Stimulated activated CD4-positive, alpha-beta T cell treated with anti-CD3 and anti-CD28 coated beads, Interleukin-4, amount 100 ng/mL, for 48 hours (primary cell): ENCODE results near the gene CEBPA.
"Not testable (repeated sequence)": the region's sequence is repeated elsewhere in the genome, so short reads cannot be mapped to it uniquely, and the experiment has no call there.

ENCODE experiments used
- DNase-seq, 2 donors: peaks; one replicate each; pipeline ENCODE4 v3.0.0-alpha.2; 2020; ENCODE audit warnings: low read depth in 2 of 2

Gene CEBPA

DNA sequence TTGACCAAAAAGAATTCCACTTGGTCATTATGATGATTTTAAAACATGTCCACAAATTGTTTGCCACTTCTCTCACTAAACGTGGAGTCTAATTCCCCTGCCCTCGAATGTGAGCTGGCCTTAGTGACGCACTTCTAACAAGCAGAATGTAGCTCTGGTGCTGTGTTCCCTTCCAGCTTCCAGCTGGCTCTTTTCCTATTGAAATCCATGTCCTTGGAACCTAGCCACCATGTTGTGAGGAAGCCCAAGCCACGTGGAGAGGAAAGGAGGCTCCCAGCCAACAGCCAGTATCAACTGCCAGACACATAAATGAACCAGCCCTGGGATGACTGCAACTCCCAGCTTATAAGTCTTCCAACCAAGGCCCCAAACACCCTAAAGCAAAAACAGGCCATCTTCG, 23.6 kb upstream of the CEBPA start:
- DNase-seq, result no peak

DNA sequence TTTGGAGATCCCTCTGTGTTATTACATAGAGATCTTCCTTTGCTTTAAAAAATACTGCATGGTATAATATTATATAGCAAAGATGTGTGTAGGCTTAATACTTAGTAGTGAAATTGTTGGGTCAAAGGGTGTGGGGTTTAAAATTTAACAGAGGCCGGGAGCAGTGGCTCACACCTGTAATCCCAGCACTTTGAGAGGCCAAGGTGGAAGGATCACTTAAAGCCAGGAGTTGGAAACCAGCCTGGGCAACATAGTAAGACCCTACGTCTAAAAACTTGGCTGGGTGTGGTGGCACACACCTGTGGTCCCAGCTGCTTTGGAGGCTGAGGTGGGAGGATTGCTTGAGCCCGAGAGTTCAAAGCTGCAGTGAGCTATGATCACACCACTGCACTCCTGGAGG, 22.3 kb upstream of the CEBPA start:
- DNase-seq, result no peak

DNA sequence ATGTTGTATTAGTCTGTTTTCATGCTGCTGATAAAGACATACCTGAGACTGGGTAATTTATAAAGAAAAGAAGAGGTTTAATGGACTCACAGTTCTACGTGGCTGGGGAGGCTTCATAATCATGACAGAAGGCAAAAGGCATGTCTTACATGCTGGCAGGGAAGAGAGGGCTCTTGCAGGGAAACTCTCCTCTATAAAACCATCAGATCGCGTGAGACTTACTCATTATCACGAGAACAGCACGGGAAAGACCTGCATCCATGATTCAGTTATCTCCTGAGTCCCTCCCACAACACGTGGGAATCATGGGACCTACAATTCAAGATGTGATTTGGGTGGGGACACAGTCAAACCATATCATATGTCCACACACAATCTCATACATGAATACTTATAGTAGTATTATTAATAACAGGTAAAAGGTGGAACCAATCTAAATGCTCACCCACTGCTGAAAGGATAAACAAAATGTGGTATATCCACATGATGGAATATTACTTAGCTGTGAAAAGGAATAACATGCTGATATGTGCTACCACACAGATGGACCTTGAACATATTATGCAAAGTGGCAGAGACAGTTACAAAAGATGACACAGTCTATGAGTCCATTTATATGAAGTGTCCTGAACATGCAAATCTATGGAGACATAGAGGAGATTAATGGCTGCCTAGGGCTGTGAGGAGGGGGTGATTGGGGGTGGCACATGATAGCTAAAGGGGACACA, 20.9 kb upstream of the CEBPA start:
- DNase-seq, result no peak

DNA sequence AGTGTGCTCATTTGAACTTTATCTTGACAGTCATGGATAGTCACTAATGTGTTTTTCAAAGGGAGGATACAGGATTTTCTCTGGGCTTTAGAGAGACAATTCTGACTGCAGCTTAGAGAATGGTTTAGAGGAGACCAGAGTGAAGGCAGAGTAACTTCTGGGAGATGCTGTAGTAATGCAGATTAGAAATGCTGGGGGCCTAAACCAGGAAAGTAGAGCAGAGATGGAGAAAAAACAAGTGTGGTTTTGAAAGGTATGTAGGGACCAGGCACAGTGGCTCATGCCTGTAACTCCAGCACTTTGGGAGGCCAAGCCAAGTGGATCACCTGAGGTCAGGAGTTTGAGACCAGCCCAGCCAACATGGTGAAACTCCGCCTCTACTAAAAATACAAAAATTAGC, 18.3 kb upstream of the CEBPA start:
- no peak for DNase-seq

DNA sequence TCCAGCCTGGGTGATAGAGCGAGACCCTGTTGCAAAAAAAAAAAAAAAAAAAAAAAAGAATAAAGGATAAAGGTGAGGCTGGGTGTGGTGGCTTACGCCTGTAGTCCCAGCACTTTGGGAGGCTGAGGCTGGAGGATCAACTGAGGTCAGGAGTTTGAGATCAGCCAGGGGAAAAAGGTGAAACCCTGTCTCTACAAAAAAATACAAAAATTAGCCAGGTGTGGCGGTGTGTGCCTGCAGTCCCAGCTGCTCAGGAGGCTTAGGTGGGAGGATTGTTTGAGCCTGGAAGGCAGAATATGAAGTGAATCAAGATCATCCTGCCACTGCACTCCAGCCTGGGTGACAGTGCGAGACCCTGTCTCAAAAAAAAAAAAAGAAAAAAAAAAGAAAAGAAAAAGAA, 15.7 kb upstream of the CEBPA start:
- DNase-seq, result not testable (repeated sequence)

DNA sequence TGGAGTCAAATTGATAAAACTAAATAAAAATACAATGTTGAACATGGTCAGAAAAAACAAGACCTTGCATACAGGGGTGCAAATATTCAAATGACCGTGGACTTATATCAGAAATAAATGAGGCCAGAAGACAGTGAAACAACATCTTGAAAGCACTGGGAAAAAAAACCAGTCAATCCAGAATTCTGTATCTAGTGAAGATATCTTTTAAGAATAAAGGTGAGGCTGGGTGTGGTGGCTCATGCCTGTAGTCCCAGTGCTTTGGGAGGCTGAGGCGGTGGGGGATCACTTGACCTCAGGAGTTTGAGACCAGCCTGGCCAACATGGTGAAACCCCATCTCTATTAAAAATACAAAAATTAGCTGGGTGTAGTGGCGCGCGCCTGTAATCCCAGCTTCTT, 15.2 kb upstream of the CEBPA start:
- DNase-seq, result no peak

DNA sequence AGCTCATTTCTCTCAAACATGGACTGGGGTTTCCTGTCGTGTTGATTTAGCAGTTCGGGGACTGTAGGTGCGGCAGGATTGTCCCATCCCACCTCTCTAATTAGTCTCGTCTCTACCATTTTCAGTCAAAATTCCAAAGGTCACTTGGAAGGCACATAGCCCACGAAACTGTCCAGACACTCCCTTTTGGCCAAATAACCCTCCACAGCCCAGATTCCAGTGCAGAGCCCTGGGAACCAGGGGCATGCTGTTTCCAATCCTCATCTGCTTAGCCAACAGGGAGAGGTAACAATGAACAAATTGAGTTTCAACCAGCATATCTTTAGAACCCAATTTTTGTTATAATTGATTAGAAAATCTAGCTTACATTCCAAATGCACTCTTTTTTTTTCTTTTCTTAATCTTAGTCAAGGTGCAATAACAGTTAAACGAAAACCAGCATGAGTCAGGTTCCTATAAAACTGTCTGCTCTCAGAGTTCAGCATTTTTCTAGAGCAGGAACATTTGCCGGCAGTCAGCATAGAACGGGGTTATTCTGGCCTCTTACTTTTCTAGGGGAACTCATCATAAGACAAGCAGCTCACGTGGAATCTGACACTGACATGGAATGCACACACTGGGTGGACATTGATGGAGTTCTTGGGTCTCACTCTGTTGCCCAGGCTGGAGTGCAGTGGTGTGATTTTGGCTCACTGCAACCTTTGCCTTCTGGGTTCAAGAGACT, 14.4 kb upstream of the CEBPA start:
- DNase-seq, result no peak

DNA sequence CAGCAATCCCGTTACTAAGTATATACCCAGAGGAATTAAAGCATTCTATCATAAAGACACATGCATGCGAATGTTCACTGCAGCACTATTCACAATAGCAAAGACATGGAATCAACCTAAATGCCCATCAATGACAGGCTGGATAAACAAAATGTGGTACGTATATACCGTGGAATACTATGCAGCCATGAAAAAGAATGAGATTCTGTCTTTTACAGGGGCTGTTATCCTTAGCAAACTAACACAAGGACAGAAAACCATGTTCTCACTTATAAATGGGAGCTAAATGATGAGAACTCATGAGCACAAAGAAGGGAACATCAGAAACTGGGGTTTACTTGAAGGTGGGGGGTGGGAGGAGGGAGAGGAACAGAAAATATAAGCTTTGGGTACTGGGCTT, 10.5 kb upstream of the CEBPA start:
- not testable (repeated sequence) for DNase-seq

DNA sequence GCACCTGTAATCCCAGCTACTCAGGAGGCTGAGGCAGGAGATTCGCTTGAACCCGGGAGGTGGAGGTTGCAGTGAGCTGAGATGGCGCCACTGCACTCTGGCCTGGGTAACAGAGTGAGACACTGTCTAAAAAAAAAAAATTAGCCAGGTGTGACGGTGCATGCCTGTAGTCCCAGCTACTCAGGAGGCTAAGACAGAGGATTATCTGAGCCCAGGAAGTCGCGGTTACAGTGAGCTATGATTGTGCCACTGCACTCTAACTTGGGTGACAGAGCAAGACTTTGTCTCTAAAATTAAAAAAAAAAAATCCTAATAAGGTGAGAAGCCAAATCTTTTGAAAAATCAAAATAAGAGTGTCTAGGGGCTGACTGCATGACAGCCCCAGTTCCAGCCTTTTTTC, 9.7 kb upstream of the CEBPA start:
- DNase-seq, result no peak

DNA sequence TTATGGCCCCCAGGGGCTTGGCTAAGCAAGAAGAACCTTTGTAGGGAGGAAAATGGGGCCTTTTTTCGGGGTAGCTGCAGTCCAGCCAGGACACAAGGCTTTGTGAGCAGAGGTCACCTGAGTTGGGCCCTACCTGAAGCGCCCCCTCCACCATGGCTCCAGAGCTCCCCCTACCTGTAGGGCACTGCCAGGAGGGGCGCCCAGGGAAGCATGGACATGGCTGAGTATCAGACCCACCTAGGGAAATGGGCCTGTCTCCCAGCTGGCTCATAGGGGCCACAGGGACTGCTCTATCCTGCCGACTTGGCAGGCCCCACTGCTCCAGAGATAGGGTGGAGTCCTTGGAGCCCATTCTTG, 9.0 kb upstream of the CEBPA start:
- DNase-seq, result no peak

DNA sequence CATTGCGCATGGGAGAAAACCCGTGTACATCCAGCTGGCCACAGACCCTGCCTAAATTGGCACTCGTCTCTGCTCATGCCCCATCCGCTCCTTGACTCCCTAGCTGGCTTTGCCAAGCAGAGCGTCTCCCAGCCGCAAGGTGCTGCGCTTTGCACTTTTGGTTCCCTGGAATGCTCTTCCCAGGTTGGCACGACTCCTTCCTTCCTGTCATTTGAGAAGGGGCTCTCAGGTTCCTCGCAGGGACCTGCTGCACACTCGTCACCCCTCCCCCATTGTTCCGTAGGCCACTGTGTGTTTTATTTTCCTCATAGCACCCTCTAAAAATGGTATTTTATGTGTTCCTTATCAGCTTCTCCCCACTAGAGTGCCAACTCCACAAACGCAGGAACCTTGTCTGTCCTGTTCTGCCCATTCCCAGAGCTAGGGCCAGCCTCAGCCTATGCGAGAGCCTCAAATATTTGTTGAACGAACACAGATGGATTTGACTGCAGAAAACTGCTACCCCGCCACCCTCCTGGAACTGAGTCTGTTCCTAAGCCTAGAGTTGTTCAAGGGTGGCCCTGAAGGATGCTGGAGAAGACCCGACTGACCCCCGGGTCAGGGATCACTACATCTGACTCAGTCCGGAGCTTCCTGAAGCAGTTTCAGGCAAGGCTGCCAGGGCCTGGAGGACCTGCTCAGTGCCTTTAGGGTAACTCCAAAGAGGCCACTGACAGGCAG, 8.4 kb upstream of the CEBPA start:
- no peak for DNase-seq

DNA sequence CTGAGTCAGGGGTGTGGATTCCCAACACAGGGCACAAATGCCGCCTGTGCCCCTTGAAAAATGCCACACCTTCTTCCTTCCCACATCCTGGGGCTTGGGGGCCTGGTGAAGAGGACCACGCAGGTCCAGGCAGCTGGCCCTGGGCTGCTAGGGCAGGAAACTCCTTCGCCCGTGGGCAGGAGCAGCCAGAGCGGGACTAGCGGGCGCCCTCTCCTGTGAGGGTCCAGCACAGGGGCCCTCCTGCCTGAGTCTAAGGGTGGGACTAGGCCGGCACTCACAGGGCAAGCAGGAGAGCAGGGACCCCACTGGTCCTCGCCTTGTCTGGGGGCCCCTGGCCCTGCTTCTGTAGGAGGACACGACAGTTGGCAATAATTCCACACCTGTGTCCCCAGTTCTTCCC, 7.5 kb upstream of the CEBPA start:
- DNase-seq, result no peak

DNA sequence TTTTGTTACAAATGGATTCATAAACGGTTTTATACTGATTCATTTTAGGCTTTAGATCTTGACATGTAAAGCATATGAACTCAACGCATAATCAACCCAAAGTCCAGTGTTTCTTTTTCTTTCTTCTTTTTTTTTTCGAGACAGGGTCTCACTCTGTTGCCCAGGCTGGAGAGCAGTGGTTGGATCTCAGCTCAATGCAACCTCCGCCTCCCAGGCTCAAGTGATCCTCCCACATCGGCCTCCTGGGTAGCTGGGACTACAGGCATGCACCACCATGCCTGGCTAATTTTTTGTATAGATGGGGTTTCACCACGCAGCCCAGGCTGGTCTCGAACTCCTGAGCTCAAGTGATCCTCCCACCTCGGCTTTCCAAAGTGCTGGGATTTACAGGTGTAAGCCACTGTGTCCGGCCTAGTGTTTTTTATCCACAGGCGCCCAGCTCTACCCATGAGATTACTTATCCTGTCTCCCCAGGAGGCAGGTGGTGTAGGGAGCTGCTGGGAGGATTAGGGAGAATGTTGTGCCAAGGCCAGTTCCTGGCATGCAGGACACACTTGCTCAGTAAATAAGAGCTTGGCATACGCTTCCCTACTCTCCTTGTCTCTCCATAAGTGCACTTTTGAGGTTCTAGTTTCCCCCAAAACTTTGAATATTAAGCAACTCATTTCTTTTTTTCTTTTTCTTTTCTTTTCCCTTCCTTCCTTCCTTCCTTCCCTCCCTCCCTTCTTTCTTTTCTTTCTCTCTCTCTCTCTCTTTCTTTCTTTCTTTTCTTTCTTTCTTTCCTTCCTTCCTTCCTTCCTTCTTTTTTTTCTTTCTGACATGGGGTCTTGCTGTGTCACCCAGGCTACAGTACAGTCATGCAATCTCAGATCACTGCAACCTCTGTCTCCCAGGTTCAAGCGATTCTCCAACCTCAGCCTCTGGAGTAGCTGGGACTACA, 4.8 kb upstream of the CEBPA start:
- DNase-seq, result no peak

DNA sequence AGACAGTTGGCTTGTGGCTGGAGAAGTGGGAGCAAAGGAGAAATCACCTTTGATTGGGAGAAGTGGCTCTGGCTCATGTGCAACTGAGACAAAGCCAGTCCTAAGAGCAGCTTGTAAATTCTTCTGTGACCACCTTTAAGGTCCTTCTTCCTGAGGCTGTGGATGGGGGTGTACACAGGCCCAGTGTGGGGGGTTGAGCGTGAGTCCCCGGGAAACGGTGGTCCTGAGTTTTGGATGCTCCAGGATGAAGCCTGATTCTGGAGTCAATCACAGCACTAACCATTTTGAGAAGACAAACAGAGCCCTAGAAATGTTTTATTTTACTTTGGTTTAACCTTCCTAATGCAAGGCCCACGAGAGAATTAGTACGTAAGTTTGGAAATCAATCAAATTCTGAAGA, 3.9 kb upstream of the CEBPA start:
- no peak for DNase-seq

DNA sequence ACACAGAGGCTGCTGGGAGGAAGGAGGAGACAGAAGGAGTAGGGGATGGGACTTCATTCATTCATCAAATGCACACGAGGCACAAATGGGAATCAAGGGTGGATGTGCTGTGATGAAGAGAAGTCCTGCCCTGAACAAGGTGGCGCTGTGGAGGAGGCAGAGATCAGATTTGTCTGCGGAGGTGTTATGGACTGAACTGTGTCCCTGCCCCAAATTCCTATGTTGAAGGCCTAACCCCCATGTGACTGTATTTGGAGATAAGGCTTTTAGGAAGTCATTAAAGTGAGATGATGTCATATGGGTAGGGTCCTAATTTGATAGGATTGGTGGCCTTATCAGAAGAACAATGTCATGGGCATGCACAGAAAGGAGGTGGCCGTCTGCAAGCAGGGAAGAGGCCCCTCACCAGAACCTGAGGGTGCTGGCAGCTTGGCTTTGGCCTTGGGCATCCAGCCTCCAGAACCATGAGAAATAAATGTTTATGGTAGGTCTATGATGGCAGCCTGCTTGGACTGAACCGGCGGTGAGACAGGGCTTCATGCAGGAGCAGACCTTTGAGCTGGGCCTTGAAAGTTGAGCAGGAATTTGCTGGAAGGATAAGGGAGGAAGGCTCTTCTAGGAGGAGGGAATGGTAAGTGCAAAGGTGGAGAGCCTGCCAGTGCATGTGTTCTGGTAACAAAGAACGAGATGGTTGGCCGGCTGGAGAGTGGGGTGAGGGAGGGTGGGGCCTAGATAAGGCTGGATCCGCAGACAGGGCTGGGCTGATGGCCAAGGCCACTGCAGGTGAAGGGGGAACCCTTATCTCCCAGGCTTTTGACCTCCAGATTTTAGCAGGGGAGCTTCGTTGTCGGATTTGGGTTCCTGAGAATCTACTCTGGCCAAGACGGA, 2.7 kb upstream of the CEBPA start:
- no peak for DNase-seq

DNA sequence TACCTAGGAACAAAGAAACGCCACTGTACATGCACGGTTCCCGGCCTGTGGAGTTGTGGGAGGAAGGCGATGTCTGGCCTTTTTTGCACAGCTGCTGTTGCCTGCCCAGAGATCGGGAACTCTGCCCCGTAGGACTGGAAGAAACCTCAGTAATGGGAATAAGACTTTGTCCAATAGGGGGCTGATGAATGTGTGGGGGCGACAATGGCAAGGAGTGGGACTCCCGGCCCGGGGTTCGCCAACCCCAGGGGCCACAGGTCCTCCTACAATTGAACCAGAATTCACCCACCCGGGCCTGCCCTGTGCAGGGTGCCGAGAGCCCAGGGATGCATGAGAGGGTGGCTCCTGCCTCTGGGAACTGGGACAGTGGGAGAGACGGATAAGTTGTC, 2.0 kb upstream of the CEBPA start:
- no peak for DNase-seq

DNA sequence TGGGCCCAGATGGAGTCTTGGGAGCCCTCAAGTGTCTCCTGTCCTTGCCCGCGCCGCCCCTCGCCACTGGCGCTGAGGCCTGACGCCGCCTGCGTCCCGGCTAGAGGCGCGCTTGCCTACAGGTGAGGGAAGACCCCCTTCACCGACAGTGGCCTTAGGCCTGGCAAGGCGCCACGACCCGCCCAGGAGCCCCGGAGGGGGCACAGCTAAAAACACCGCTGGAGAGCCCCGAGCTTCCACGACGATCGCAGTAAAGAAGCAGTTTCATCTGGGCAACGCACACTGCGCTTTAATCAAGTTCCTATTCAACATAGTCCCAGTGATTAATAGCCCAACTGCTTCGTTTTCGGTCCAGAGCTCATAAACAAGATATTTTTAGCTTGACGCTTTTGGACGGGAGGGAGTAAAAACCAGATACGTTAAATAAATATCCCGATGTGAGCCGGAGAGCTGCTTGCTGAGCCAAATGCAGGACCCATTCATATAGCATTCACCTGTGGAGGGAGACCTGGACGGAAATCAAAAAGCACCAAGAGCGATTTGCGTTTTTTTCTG, 1.5 kb upstream of the CEBPA start:
- DNase-seq, result no peak

DNA sequence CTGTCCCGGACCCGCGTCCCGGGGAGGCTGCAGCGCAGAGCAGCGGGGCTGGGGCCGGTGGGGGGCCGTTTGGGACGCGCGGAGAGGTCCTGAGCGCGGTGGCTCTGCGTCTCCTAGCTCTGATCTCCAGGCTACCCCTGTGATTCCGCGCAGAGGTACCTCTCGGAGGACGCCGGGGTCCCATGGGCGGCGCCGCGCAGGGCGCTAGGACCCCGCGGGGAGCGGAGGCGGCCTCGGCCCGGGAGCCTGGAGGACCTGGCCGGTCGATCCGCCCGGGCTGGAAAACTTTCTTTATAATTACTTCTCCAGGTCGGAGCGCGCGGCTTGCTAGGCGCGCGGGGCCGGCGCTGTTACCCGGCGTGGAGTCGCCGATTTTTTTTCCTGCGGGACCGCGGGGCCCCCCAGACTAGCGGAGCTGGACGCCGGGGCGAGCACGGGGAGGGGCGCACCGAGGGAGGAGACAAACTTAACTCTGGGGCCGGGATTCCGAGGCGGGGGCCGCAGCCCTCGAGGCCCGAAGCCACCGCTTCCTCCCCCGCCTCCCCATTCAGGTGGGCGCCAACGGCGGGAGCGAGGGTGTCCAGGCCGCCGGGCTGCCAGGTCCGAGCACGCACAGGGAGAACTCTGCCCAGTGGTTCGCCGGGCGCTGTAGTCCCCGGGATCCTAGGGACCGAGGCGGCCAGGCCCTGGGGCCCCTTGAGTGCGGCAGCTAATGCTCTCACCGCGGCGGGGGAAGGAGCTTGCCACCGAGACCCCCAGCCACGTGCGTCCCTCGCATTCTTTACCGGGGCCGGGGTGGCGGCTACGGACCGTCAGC, 848 bp upstream of the CEBPA start:
- DNase-seq, result no peak

DNA sequence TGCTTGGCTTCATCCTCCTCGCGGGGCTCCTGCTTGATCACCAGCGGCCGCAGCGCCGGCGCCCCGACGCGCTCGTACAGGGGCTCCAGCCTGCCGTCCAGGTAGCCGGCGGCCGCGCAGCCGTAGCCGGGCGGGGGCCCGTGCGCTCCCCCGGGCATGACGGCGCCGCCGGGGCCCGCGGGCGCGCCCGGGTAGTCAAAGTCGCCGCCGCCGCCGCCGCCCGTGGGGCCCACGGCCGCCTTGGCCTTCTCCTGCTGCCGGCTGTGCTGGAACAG, 497 bp downstream of the CEBPA start:
- no peak for DNase-seq
